Ammon's horn (tissue), 1 donor: ENCODE measurements around the gene DACH1.

ENCODE experiments used
- DNase-seq: peaks from one replicate; pipeline ENCODE4 v3.0.0-alpha.2; 2016; ENCODE audit warnings: low spot score

The DACH1 gene

GRCh38 chr13:71774863-71775262 is 92.1 kb downstream of the DACH1 start:
- DNase-seq, result no peak

GRCh38 chr13:71773531-71773930 is 93.5 kb downstream of the DACH1 start:
- no peak for DNase-seq

- no peak for DNase-seq
Measured at GRCh38 chr13:71772361-71772760, 94.6 kb downstream of the DACH1 start.

- DNase-seq, result no peak
Measured at GRCh38 chr13:71771144-71771543, 95.9 kb downstream of the DACH1 start.

- DNase-seq, result no peak
Measured at GRCh38 chr13:71770710-71771109, 96.3 kb downstream of the DACH1 start.

GRCh38 chr13:71768881-71769280 is 98.1 kb downstream of the DACH1 start:
- DNase-seq, result no peak

- no peak for DNase-seq
Measured at GRCh38 chr13:71759651-71760511, 107.1 kb downstream of the DACH1 start.

- no peak for DNase-seq
Measured at GRCh38 chr13:71758828-71759227, 108.2 kb downstream of the DACH1 start.

GRCh38 chr13:71754407-71754974 is 112.5 kb downstream of the DACH1 start:
- no peak for DNase-seq

GRCh38 chr13:71752775-71753513 is 114.1 kb downstream of the DACH1 start:
- no peak for DNase-seq

GRCh38 chr13:71751073-71751472 is 115.9 kb downstream of the DACH1 start:
- DNase-seq, result no peak

GRCh38 chr13:71730267-71730666 is 136.7 kb downstream of the DACH1 start:
- no peak for DNase-seq

GRCh38 chr13:71729441-71729840 is 137.6 kb downstream of the DACH1 start:
- no peak for DNase-seq

- no peak for DNase-seq
Measured at GRCh38 chr13:71727662-71728061, 139.3 kb downstream of the DACH1 start.

GRCh38 chr13:71727042-71727441 is 140.0 kb downstream of the DACH1 start:
- no peak for DNase-seq

GRCh38 chr13:71722206-71722605 is 144.8 kb downstream of the DACH1 start:
- no peak for DNase-seq

GRCh38 chr13:71721104-71721503 is 145.9 kb downstream of the DACH1 start:
- no peak for DNase-seq

- DNase-seq, result no peak
Measured at GRCh38 chr13:71718931-71719330, 148.1 kb downstream of the DACH1 start.

- no peak for DNase-seq
Measured at GRCh38 chr13:71714802-71715375, 152.1 kb downstream of the DACH1 start.

GRCh38 chr13:71712988-71713653 is 153.9 kb downstream of the DACH1 start:
- DNase-seq, result no peak

- no peak for DNase-seq
Measured at GRCh38 chr13:71704656-71705055, 162.3 kb downstream of the DACH1 start.

GRCh38 chr13:71703138-71703537 is 163.9 kb downstream of the DACH1 start:
- DNase-seq, result no peak
